ENCODE data around the gene DGAT2.

DGAT2 gene

GRCh38 chr11:75768112-75768908 is at the start of gene DGAT2:
TSS of gene DGAT2 (plus strand) at chr11:75768778. CDS start at chr11:75768992, 214 bp downstream.
- peak; percentile 92 for DNase-seq (ENCODE audit: low spot score)

GRCh38 chr11:75719340-75720239 is 49.0 kb upstream of the DGAT2 start:
- no peak for DNase-seq (ENCODE audit: low spot score)
- TF ChIP-seq CTCF (IDR thresholded peaks at IDR 0.05; ENCODE audit: borderline replicate concordance, control extremely low read depth, extremely low read depth, insufficient read depth, missing control alignments), result no peak
- in situ Hi-C loops (cut with MboI; ENCODE audit: low sequenced_read_pairs, unreplicated experiment), result loop anchor here (25.0 kb wide), 1 partner anchor 418 kb away; no protein-coding TSS in a partner anchor

More at GRCh38 chr11:75768112-75768908, at the start of gene DGAT2:
- in situ Hi-C loops (cut with MboI; ENCODE audit: low sequenced_read_pairs, unreplicated experiment), result no loop called here
- peak; percentile 14 for TF ChIP-seq CTCF (IDR thresholded peaks at IDR 0.05; ENCODE audit: borderline replicate concordance, control extremely low read depth, extremely low read depth, insufficient read depth, missing control alignments)

GRCh38 chr11:75720639-75721038 is 47.9 kb upstream of the DGAT2 start:
- DNase-seq (ENCODE audit: low spot score), result no peak
- in situ Hi-C loops (cut with MboI; ENCODE audit: low sequenced_read_pairs, unreplicated experiment), result loop anchor here (25.0 kb wide), 1 partner anchor 417 kb away; no protein-coding TSS in a partner anchor
- no peak for TF ChIP-seq CTCF (IDR thresholded peaks at IDR 0.05; ENCODE audit: borderline replicate concordance, control extremely low read depth, extremely low read depth, insufficient read depth, missing control alignments)

- in situ Hi-C loops (cut with MboI; ENCODE audit: low sequenced_read_pairs, unreplicated experiment), result loop anchor here (25.0 kb wide), 1 partner anchor 415 kb away; no protein-coding TSS in a partner anchor
- no peak for DNase-seq (ENCODE audit: low spot score)
- no peak for TF ChIP-seq CTCF (IDR thresholded peaks at IDR 0.05; ENCODE audit: borderline replicate concordance, control extremely low read depth, extremely low read depth, insufficient read depth, missing control alignments)
These were observed 46.5 kb upstream of the DGAT2 start for GRCh38 chr11:75721852-75722668.

GRCh38 chr11:75722669-75723042 is 45.9 kb upstream of the DGAT2 start:
- in situ Hi-C loops (cut with MboI; ENCODE audit: low sequenced_read_pairs, unreplicated experiment), result loop anchor here (25.0 kb wide), 1 partner anchor 415 kb away; no protein-coding TSS in a partner anchor
- no peak for DNase-seq (ENCODE audit: low spot score)
- no peak for TF ChIP-seq CTCF (IDR thresholded peaks at IDR 0.05; ENCODE audit: borderline replicate concordance, control extremely low read depth, extremely low read depth, insufficient read depth, missing control alignments)

Measured in GM13976 (cell line).